Duodenal mucosa (tissue), 2 donors: ENCODE data around the gene MAP3K5.
"Not testable (repeated sequence)": the region's sequence is repeated elsewhere in the genome, so short reads cannot be mapped to it uniquely, and the experiment has no call there.

ENCODE experiments used
- H3K27ac ChIP-seq: one replicate; pipeline ENCODE4 v1.7.0; 2013; ENCODE audit warnings: low read depth, low read length
- H3K27me3 ChIP-seq, 2 donors: one replicate each; pipeline ENCODE4 v1.7.0; 2013; ENCODE audit warnings: low read length in 2 of 2, control low read depth in 1 of 2; ENCODE audit not compliant: insufficient read depth in 2 of 2, control insufficient read depth in 1 of 2
- H3K36me3 ChIP-seq, 2 donors: one replicate each; pipeline ENCODE4 v1.7.0; 2013; ENCODE audit warnings: low read length in 2 of 2, control low read depth in 1 of 2; ENCODE audit not compliant: insufficient read depth in 2 of 2, control insufficient read depth in 1 of 2
- H3K4me1 ChIP-seq, 2 donors: one replicate each; pipeline ENCODE4 v1.7.0; 2013; ENCODE audit warnings: low read length in 2 of 2, control low read depth in 1 of 2; ENCODE audit not compliant: insufficient read depth in 2 of 2, control insufficient read depth in 1 of 2
- H3K4me3 ChIP-seq, 2 donors: one replicate each; pipeline ENCODE4 v1.7.0; 2013; ENCODE audit warnings: low read length in 2 of 2, low read depth in 1 of 2
- H3K9ac ChIP-seq, 2 donors: one replicate each; pipeline ENCODE4 v1.7.0; 2013; ENCODE audit warnings: low read length in 2 of 2, low read depth in 1 of 2
- H3K9me3 ChIP-seq, 2 donors: one replicate each; pipeline ENCODE4 v1.7.0; 2013; ENCODE audit warnings: low read length in 2 of 2, control low read depth in 1 of 2; ENCODE audit not compliant: control insufficient read depth in 1 of 2

Gene MAP3K5

DNA sequence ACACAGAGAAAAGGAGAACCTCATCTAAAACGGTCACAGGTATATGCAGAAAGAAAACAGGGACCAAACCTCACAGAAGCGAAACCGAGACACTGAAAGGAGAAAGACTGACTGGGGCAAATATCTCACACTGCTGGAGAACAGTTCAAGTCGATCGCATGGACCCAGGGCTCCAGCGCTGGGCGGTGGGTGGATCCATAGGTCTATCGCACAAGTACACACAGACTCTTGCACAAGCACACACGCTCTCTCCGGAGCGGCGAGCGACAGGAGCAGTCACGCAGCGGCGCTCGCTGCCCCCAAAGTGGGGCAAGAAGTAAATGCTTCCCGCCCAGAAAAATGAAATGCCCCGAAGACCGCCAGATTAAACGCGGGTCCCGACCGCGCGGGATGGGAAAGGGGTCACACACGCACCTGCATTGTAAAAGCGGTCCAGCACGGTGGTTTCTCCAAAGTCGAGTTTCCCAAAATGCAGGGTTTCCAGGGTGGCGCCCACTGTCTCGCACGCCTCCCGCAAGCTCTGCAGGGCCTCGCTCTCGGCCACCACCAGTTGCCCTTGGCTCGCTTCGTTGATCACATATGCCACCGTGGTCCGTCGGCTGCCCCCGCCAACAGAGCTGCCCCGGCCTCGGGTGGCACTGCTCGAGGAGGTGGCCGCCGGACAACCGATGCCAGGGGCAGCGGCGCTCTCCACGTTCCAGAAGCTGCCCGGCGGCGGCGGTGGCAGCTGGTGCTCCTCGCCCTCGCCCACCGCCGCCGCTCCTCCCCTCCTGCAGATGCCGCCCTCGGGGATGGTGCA, 782 bp downstream of the MAP3K5 start:
- Histone ChIP-seq H3K9ac (peak overlapping the region; percentile 78 to 87), H3K27ac (peak overlapping the region; percentile 92), H3K9me3 (no peaks in the 10 kb centered on the region), H3K27me3 (no peaks in the 10 kb centered on the region), H3K4me3 (peak overlapping the region; percentile 98 to 99), H3K4me1 (peaks cover 24 to 33% of the 10 kb centered on the region in 2 donors), H3K36me3 (no peaks in the 10 kb centered on the region)

DNA sequence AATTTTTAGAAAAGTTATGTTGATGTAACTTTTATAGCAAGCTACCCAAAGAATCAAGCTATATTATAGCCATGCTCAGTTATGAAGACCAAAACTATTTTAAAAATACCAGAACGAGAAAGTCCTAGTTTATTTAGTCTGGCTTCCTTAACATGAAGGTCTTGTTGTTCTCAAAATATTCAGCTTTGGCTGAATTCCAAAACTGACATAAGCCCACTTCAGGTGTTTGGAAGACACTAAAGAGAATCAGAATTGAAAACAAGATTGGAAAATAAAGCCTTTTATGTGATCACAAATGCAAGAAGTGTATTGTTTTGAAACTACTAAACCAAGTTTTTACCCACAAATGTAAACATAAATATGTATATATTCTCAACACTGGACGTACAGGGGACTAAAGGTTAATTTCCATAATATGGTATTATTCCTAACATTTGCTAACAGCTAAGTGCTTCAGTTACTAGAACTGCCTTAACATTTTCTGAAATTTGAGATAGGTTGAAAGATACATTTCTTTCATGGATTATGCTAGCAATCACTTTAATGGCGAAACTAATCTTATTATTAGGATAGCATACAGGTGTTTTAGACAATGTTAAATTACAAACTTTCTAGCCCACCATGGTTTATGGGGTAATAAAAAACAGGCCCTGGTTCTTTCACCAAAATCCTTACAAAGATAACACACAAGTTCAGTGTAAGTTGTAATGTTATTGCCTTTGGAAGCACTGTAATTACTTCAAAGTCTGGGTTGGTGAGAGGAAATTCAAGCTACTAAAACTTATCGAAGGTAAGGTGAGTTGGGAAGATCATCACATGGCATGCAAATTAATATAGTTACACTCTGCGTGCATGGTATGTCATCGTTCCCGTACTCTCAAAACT, 1.6 kb downstream of the MAP3K5 start:
- H3K27me3 ChIP-seq, result no peaks in the 10 kb centered on the region
- peak overlapping the region; percentile 92 for H3K27ac ChIP-seq
- peak overlapping the region; percentile 98 to 99 for H3K4me3 ChIP-seq
- H3K9ac ChIP-seq, result peak overlapping the region; percentile 78 to 87
- peaks cover 24 to 37% of the 10 kb centered on the region in 2 donors for H3K4me1 ChIP-seq
- H3K36me3 ChIP-seq, result no peaks in the 10 kb centered on the region
- H3K9me3 ChIP-seq, result no peaks in the 10 kb centered on the region

GRCh38 chr6:136789440-136789839, 2.8 kb downstream of the MAP3K5 start:
- peaks cover 30 to 45% of the 10 kb centered on the region in 2 donors for H3K4me1 ChIP-seq
- not testable (repeated sequence) for H3K27me3 ChIP-seq, H3K36me3 ChIP-seq, H3K9ac ChIP-seq, H3K27ac ChIP-seq, H3K9me3 ChIP-seq
- peak overlapping the region in 1 of 2 donors; percentile 7 for H3K4me3 ChIP-seq

- no peaks in the 10 kb centered on the region for H3K36me3 ChIP-seq
- H3K9ac ChIP-seq, result no peak overlapping the region
- H3K27ac ChIP-seq, result peak overlapping the region; percentile 43
- H3K27me3 ChIP-seq, result no peaks in the 10 kb centered on the region
- H3K4me3 ChIP-seq, result no peak overlapping the region
- no peaks in the 10 kb centered on the region for H3K9me3 ChIP-seq
- H3K4me1 ChIP-seq, result peaks cover 34 to 51% of the 10 kb centered on the region in 2 donors
Observed at GRCh38 chr6:136788069-136788902, 4.0 kb downstream of the MAP3K5 start.

DNA sequence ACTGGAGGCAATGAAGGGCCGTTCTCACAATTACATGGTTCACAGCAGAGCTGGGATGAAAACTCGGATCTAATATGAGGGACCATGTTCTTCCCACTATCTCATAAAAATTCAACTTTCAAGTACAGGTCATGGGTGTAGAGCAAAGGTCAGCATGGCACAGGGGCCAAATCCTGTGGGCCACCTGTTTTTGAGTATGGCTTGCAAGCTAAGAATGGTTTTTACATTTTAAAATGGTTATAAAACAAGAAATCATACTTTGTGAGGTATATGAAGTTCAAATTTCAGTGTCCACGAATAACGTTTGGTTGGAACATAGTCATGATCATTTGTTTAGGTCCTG, 4.6 kb downstream of the MAP3K5 start:
- H3K4me1 ChIP-seq, result peaks cover 32 to 55% of the 10 kb centered on the region in 2 donors
- H3K36me3 ChIP-seq, result no peaks in the 10 kb centered on the region
- peak overlapping the region; percentile 46 for H3K27ac ChIP-seq
- H3K4me3 ChIP-seq, result peak overlapping the region in 1 of 2 donors; percentile 8
- H3K27me3 ChIP-seq, result no peaks in the 10 kb centered on the region
- H3K9ac ChIP-seq, result no peak overlapping the region
- no peaks in the 10 kb centered on the region for H3K9me3 ChIP-seq

DNA sequence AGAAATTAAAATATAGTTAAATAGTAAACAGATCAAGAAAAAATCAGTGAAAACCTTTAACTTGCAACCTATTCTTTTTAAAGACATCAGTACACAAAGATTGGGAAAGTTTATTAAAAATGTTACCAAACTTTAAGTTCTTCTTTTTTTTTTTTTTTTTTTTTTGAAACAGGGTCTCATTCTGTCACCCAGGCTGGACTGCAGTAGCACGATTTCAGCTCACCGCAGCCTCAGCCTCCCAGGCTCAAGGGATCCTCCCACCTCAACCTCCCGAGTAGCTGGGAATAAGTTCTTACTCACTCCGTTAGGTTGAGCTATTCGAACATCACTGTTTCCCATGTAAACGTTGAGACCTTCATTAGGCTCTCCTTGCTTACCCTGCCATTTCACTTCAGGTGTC, 5.6 kb downstream of the MAP3K5 start:
- Histone ChIP-seq H3K4me3 (no peak overlapping the region), H3K9me3 (no peaks in the 10 kb centered on the region), H3K27ac (no peak overlapping the region), H3K9ac (no peak overlapping the region), H3K4me1 (peaks cover 32 to 61% of the 10 kb centered on the region in 2 donors), H3K36me3 (no peaks in the 10 kb centered on the region), H3K27me3 (no peaks in the 10 kb centered on the region)

DNA sequence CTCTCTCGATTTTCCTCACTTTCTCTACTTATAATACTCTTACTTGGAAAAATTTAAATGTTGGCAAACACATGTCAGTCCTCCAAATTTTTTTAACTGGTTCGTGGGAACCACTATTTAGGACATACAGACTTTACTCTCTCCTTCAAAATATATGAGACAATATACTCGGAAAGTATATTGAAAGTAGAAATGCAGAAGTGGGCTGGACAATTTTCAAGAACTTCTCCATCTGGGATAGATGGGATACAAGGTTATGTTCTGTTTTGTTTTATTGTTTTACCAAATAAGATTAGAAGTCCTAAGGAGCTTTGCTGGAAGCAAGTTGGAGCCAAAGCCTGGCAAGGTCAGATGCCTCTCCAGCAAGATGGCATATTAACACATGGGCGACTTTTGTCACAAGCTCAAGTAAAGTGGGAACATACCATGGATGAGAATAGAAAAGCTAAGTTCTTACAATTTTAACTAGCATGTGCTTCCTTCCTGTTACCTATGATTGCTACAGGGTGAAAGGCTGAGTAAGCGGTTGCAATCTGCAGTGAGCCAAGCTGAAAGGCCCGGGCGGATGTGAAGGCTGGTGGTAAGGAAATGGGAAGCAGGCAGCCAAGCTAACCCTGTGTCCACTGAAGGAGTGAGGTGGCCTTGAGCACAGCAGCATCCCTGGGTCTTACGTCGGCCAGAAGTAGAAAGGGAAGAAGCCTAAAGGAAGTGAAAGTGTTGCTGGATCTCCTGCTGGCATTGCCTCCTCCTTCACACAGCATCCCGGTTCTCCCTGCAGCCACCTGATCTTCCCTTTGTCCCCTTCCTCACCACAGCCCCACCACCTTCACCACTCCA, 7.1 kb downstream of the MAP3K5 start:
- Histone ChIP-seq H3K4me1 (peaks cover 35 to 61% of the 10 kb centered on the region in 2 donors), H3K4me3 (peak overlapping the region; percentile 10 to 36)

GRCh38 chr6:136784271-136784664, 8.0 kb downstream of the MAP3K5 start:
- no peak overlapping the region for H3K9ac ChIP-seq
- no peak overlapping the region for H3K27ac ChIP-seq
- H3K36me3 ChIP-seq, result no peaks in the 10 kb centered on the region
- H3K4me3 ChIP-seq, result peak overlapping the region; percentile 36 to 44
- no peaks in the 10 kb centered on the region for H3K27me3 ChIP-seq
- H3K9me3 ChIP-seq, result no peaks in the 10 kb centered on the region
- H3K4me1 ChIP-seq, result peaks cover 35 to 66% of the 10 kb centered on the region in 2 donors

More for the DNA sequence above, 7.1 kb downstream of the MAP3K5 start:
- H3K9ac ChIP-seq, result no peak overlapping the region
- no peaks in the 10 kb centered on the region for H3K9me3 ChIP-seq
- H3K27me3 ChIP-seq, result no peaks in the 10 kb centered on the region
- H3K27ac ChIP-seq, result no peak overlapping the region
- H3K36me3 ChIP-seq, result no peaks in the 10 kb centered on the region

- peak overlapping the region; percentile 36 to 44 for H3K4me3 ChIP-seq
- H3K9ac ChIP-seq, result no peak overlapping the region
- no peak overlapping the region for H3K27ac ChIP-seq
- H3K36me3 ChIP-seq, result no peaks in the 10 kb centered on the region
- no peaks in the 10 kb centered on the region for H3K9me3 ChIP-seq
- H3K27me3 ChIP-seq, result no peaks in the 10 kb centered on the region
- H3K4me1 ChIP-seq, result peaks cover 35 to 66% of the 10 kb centered on the region in 2 donors
Observed at GRCh38 chr6:136783495-136784270, 8.6 kb downstream of the MAP3K5 start.
